Esophagus squamous epithelium (tissue), 4 donors: ENCODE results near the gene IL2RG.

ENCODE experiments used
- CTCF ChIP-seq, 6 experiments: fragments of 450-650 bp in 4 of 6; fragments of 200-600 bp in 2 of 6; sonication (generic) in 2 of 6; IDR thresholded peaks; one replicate each; pipeline ENCODE4 v1.5.1; 2016 to 2019; ENCODE audit warnings: antibody characterized with exemption in 6 of 6, mild to moderate bottlenecking in 4 of 6, moderate library complexity in 4 of 6
- POLR2A ChIP-seq, 4 donors: fragments of 450-650 bp; IDR thresholded peaks; one replicate each; pipeline ENCODE4 v1.6.1; 2017; ENCODE audit warnings: antibody characterized with exemption in 4 of 4, mild to moderate bottlenecking in 4 of 4, moderate library complexity in 3 of 4

GRCh38 chrX:71082822-71083221 is 28.6 kb downstream of the IL2RG start:
- TF ChIP-seq POLR2A (IDR thresholded peaks at IDR 0.05) (no peak), CTCF (IDR thresholded peaks at IDR 0.05) (no peak)
